Stimulated activated CD8-positive, alpha-beta memory T cell treated with anti-CD3 and anti-CD28 coated beads, Interleukin-15, amount 100 ng/mL, for 24 hours (primary cell): ENCODE results near the gene CDIP1.
A peak's percentile ranks its signal among the peaks of the same experiment; 100 is the strongest.
"Not testable (repeated sequence)": the region's sequence is repeated elsewhere in the genome, so short reads cannot be mapped to it uniquely, and the experiment has no call there.

ENCODE experiments used
- DNase-seq: peaks from one replicate; pipeline ENCODE4 v3.0.0-alpha.2; 2020; ENCODE audit warnings: low read depth

CDIP1 gene

DNA sequence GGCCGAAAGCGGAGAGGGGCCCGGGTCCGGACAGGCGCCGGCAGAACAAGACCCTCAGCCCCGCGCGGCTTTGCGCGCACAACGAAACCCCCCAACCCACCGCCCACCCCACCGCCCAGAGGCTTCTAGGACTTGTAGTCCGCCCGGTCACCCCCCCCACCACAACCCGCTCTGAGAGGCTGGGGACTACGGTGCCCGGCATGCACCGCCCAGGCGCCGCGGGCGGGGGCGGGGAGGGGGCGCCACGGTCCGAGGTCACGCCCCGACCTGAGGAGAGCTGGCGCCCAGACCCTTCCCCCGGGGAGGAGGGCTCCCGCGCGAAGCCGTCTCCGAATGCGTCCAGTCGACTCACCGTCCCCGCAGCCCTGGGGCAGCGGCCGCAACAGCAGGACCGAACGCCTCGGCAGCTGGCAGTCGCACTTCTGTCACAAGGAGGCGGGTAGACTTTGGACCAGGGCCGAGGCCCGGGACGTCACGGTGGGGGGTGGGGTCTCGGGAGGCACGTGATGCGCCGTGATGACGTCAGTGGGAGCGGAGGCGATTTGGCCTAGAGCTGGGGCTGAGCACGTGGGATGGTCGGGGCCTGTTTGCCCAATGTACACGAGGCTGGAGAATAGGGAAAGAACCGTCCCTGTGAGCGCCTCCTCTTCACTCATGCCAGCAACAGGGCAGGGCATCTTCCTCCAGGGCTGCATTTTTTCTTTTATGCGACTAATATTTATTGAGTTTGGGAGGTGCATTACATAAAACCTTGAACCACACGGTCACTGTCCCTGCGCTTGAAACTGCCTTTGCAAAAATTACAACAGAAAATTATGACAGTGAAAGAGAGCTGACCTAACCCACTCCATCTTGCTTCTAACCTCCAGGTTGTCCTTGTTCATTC lies at the start of gene CDIP1:
Gene CDIP1, minus strand, starts transcription at position 424 of the 886 bp plus-strand sequence. CDS start 24,643 bp downstream, outside the sequence.
- DNase-seq: peak; percentile 88

DNA sequence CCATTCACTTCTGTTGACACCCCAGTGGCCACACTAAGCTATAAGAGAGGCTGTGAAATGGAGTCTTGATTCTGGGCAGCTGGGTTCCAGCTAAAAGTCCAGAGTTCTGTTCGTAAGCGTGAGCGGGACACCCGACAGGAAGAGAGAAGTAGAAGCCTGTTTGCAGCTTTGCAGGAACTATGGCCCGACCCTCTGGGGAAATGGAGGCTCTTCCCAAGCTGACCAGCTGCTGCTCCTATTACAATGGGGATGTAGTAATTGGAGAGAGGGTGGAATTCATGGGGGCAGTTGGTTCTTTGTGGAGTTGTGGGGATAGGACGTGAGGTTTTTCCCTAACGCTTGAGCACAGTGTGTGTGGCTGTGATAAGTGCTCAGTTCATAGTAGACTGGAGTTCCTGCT lies 47.7 kb upstream of the CDIP1 start:
- DNase-seq: no peak

DNA sequence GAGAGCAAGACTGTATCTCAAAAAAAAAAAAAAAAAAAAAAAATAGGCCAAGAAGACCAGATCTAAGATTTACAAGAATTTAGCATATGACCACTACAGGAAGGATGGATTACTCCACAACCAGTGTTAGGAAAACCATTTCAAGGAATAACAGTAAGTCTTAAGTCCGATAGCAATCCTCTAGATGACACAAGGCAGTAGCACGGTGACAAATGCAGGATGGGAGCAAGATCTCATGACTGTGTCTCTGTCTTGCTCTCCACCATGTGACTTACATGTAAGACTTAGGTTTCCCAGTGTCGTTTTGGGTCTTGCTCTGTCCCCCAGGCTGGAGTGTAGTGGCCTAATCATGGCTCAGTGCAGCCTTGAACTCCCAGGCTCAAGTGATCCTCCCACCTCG lies 45.3 kb upstream of the CDIP1 start:
- DNase-seq: no peak

DNA sequence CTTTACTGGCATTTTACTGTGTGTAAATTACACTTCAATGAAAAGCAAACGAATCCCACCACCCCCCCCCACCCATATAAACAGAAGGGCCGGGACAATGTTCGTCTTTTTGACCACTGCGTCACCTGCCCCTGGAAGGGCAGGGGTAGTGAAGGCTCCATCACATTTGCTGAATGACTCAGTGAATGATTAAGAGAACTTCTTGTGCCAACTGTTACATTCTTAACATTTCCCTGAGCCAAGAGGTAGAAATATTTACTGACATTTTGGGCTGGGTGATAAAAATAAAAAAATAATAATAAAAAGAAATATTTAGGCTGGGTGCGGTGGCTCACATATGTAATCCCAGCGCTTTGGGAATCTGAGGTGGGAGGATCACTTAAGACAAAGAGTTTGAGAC lies 41.7 kb upstream of the CDIP1 start:
- no peak for DNase-seq

DNA sequence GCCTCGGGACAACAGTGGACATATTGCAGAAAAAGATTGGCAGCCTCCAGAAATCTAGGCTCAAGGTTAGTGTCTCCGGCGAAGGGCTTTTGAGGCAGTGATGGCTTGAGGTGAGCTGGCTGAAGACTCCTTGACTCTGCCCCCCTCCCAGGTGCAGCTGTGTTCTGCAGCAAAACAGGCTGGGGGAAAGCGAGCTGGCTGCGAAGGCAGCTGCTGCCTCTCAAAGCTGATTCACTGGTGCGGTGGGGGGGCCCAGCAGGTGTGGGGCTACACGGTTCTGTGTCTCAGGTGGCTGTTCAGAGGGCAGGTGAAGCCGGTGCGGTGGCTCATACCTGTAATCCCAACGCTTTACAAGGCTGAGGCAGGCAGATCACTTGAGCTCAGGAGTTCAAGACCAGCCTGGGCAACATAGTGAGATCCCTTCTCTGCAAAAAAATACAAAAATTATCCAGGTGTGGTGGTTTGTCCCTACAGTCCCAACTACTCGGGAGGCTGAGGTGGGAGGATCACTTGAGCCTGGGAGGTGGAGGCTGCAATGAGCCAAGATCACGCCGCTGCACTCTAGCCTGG lies 40.5 kb upstream of the CDIP1 start:
- DNase-seq: no peak

DNA sequence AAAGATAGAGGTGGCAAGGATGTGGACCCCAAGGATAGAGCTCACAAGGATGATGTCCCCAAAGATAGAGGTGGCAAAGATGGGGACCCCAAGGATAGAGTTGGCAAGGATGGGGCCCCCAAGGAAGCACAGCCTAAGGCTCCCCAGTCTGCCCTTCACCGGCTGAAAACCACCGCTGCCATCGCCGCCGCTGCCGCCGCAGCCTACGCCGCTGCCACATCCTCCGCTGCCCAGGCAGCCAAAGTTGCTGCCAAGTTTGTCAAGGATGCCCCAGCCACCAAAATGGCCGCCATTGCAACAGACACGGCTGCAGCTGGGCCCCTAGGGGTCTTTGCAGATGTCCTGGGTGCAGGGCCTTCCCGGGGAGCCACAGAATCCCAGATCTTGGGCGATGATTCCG lies 37.4 kb upstream of the CDIP1 start:
- DNase-seq: no peak

DNA sequence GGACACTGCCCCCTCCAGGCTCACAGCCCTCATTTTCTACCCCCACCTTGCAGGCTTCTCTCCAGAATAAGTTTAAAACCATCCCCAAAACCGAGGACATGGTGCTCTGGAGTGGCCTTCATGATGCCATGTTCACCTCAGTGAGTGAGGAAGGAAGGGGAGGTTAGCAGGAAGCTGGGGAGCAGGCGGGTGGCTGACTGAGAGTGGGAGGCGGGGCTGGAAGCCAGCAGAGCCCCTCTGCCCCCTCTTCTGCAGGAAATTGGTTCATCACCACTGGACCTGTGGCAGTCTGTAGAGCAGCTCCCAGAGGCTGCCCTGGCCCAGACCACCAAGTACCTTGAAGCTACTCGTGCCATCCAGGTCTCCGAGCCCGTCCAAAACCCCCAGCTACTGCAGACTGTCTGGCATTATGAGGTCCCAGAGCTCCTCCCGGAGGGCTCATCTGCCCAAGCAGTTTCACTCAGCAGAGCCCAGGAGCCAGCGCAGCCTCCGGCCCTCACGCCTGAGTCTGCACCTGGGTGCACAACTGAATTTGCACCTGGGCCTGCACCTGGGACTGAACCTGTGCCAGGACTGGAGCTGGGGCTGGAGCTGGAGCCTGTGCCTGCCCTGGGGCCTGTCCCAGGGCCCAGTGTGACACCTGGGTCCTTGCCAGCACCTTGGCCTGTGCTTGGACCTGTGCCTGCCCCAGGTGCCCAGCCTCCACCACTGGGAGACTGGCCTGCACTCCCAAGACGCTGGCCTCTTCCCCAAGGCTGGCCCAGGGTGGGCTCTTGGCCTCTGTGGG lies 36.5 kb upstream of the CDIP1 start:
- DNase-seq: no peak

DNA sequence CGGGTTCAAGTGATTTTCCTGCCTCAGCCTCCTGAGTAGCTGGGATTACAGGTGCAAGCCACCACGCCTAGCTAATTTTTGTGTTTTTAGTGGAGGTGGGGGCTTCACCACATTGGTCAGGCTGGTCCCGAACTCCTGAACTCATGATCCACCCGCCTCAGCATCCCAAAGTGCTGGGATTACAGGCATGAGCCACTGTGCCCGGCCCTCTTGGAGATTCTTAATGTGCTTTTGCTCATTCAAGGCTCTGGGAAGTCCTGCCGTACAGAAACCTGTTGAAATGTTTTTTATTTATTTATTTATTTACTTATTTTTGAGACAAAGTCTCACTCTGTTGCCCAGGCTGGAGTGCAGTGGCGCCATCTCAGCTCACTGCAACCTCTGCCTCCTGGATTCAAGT lies 35.4 kb upstream of the CDIP1 start:
- not testable (repeated sequence) for DNase-seq

DNA sequence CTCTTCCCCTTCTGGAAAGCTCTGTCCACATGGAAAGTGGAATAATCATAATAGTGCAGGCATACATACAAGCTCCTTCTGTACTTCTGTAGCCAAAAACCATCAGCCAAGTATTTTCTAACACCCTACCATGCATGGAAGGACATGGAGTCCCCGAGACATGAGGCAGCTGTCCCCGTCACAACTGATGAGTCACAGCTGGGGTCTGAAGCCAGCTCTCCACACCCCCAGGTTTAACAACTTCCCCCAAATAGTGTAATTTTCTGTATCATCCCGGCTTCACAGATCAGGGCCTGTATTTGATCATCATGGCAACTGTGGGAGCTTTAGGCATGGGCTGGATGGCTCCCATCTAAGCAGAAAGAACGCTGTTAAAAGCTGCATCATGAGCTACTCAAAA lies 34.1 kb upstream of the CDIP1 start:
- DNase-seq: no peak

DNA sequence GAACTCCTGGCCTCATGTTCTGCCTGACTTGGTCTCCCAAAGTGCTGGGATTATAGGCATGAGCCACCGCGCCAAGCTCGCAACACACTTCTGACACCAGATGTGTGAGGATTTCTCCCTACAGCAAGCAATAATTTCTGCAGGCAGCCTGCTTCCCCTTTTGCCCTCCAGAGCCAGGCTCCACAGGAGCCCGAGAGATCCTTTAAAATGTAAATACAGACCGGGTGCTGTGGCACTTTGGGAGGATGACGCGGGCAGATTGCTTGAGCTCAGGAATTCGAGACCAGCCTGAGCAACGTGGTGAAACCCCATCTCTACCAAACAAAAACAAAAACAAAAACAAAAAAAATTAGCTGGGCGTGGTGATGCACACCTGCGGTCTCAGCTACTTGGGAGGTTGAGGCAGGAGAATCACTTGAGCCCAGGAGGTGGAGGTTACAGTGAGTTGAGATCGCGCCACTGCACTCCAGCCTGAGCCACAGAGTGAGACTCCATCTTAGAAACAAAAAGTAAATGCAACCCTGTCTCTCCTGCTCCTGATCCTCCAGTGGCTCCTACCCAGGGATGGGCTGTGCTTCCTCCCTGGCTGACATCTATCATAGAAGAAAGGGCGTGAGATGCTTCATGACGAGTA lies 32.2 kb upstream of the CDIP1 start:
- no peak for DNase-seq

DNA sequence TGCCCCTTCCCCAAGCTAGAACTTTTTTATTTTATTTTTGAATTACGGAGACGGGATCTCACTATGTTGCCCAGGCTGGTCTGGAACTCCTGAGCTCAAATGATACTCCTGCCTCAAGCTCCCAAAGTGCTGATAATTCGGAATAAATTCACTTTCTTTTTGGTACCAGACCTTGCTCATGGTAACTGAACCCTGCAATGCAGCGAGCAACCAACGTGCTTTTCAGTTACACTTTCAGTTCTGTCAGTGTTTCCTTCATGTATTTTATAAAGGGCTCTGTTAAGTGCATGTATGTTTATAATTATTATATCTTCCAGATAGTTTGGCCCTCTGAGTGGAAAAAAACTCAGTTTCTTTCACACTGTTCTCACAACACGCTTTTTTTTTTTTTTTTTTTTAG lies 31.5 kb upstream of the CDIP1 start:
- no peak for DNase-seq

DNA sequence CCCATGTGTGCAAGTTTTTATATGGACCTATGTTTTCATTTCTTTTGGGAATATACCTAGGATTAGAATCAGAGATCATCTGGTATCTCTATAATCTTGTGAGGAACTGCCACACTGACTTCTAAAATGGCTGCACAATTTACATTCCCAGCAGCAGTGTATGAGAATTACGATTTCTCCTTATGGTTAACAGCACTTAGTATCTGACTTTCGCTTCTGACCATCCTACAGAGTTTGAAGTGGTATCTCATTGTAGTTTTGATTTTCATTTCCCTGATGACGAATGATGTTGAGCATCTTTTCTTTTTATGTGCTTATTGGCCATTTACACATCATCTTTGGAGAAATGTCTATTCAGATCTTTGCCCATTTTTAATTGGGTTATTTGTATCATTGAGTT lies 27.6 kb upstream of the CDIP1 start:
- no peak for DNase-seq

DNA sequence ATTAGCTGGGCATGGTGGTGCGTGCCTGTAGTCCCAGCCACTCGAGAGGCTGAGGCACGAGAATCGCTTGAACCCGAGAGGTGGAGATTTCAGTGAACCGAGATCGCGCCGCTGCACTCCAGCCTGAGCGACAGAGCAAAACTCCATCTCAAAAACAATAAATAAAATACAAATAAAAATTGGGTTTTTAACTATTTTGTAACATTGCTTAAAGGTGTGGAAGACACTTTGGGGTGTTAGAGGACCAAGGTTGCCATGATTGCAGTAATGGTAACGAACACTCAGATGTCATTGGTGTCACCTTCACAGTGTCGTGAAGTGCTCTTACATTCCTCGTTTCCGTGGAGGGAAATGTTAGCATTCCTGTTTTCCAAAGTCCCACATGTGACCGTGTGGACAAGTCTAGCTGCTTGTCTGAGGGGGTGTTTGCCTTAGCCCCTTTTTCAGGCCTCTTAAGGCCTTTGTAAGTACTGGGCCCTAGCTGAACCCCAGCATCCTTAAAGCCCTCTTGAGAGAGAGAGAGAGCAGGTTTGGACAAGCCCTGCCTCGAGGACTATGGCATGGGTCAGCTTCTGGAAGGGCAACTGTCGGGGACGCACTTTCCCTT lies 26.2 kb upstream of the CDIP1 start:
- DNase-seq: no peak

DNA sequence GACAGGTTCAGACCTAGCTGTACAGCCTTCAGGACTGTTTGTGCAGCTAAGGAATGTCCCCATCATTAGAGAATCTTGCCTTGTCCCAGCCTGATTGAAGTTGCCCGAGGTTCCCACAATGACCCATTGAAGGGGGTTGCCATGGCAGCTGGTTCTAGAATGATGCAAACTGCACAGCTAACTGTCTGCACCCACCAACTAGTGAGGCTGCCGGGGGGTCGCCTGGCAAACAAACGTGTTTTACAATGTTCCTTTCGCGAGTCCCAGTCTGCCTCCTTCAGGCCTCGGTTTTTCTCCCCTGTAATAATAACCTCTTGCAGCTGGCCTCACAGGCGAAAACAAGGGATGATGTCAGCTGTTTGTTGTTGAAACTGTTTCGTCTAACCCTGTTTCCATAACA lies 23.0 kb upstream of the CDIP1 start:
- no peak for DNase-seq

DNA sequence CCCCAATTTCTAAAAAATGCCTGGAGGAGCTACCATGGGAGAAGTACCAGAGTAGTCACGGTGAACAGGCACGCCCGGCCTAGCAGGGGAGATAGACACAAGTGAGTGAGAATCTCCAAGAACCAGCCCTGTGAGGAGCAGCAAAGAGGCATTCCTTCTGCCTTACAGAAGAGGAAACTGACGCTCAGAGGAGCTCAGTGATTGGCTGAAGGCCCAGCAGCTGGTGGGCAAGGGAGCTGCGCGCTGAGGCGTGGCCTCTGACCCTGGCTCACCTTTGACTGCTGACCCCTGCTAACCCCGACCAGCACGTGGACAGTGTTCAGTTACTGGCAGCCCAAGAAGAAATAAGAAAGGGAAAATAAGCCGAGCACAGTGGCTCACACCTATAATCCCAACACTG lies 19.4 kb upstream of the CDIP1 start:
- no peak for DNase-seq

DNA sequence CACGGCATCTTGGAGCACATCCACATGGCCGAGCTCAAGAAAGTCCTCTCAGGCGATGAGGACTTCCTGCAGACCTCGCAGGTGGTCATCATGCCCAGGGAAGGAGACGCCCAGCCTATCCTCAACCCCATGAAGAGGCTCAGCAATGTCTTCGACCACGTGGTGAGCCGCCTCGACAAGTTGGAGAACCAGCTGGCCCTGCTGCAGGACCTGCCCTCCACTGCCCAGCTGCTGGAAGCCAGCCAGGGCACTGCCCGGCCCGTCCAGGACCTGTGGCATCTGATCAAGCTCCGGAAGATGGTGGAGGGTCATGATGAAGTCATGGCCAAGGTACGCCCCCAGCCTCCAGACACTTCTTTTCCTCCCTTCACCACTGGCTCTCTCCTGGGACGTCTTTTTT lies 18.0 kb upstream of the CDIP1 start:
- no peak for DNase-seq

DNA sequence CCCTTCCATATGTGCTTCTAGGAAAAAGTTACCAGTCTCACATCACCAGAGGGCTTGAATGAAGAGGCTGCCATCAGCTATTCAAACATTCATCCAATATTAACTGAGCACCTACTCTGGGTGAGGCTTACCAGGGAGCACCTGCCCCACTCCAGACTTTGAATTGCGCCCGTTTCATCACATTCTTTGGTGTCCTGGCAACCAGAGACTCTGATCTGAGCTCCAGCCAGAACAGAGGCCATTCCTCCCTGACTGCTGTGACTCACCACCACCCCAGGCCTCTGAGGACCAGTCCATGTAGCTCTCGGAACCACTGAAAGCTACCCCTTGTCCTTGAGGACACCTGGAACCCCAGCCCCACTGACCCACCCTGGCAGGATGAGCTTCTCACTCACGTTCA lies 17.5 kb upstream of the CDIP1 start, which contains the start of gene C16orf96:
Gene C16orf96, plus strand, starts transcription at position 229 of the 400 bp plus-strand sequence. Its CDS starts 150 bp downstream, at position 379.
- DNase-seq: no peak

DNA sequence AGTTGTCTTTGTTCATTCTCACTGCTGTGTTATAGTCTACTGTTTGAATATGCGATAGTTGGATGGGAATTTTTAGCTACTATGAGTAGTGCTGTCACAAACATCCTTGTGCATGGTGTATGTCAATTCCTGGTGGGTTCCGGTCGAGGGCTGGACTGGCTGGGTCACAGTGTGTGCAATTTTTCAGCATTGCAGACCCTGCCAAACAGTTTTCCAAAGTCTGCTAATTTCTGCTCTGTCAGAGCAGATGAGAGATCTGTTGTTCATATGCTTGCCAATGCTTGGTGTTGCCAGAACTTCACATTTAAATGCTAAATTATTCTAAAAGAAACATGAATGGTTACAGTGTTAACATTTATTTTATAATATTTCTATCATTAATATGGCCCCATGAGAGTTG lies 14.0 kb upstream of the CDIP1 start:
- no peak for DNase-seq

DNA sequence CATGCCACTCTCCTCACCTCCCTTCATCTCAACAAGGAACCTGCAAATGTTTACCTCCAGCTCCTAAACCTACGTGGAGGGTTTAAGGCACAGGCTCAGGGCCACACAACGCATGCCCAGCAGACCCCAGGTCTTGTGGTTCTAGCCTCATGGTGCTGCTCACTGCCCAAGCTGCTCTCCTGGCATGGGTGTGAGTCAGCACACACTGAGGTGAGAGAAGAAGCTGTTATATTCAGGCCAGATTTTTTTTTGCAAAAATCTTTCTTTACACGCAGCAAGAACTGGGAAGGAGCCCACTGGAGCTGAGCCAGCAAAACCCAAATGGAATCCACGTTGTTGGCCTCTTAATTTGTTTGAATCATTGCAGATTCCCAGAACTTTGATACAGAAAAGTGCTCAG lies 12.0 kb upstream of the CDIP1 start:
- DNase-seq: no peak

DNA sequence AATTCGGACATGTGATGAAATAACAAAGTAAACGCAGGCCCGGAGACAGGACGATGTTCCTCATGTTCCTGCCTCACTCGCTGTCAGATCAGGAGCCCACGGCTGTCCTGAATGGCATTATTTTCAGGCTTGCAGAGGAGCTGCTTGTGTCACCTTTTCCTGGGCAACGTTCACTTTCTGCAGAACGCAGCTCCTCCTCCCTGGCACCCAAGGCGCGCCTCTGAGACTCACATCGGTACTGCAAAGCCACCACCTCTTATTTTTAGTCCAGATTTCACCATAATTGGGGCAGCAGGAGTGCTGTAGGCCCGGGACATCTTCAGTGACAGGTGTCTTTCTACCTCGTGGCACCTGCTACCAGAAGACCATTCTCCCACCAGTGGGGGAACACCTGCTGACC lies 9.6 kb upstream of the CDIP1 start:
- no peak for DNase-seq

DNA sequence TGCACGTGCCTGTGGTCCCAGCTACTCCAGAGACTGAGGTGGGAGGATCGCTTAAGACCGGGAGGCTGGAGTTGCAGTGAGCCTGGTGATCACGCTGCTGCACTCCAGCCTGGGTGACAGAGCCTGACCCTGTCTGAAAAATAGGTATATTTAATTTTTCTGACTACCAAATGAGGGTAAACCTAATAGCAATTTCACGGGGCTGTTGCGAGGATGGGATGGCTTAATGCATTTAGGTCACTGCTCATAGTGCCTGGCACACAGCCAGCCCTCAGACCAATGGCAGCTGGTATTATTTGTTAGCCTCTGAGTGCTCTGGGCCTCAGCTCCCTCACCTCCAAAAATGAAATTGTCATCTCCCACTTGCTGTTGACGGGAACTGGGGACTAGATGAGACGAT lies 5.9 kb upstream of the CDIP1 start:
- DNase-seq: no peak

DNA sequence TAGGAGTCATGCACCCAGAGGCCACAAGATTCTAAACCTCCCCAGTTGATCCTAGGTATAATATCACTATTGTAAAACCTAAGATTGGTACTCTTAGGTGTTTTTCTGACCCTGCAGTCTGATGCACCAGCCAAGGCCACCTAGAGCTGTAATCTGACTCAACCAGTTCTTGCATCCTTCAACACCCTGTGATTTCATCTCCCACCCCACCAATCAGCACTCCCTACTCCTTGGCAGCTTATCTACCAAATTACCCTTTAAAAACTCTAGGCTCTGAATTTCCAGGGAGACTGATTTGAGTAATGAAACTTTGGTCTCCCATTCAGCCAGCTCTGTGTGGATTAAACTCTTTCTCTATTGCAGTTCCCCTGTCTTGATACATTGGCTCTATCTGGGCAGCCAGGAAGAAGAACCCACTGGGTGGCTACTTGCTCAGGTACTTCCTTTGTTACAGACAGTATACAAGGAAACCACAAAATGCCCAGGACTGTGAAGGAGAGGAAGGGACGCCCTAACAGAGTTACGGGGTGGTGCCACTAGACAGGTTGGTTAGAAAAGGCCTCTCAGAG lies 1.2 kb upstream of the CDIP1 start:
- no peak for DNase-seq
